HL-60 (cell line): ENCODE results near the gene NLRC5.
A peak's percentile ranks its signal among the peaks of the same experiment; 100 is the strongest.

ENCODE experiments used
- DNase-seq, 2 experiments: peaks; one replicate each; pipeline ENCODE4 v3.0.0-alpha.2; 2010 to 2020; ENCODE audit warnings: low read depth in 1 of 2, low spot score in 1 of 2
- H3K27ac ChIP-seq: fragments of 250-450 bp; sonication (Bioruptor Pico); replicated peaks from 2 replicates; pipeline ENCODE4 v1.5.1; 2020; ENCODE audit warnings: mild to moderate bottlenecking, moderate library complexity
- H3K27me3 ChIP-seq: fragments of 250-450 bp; sonication (Bioruptor Pico); 2 replicates; pipeline ENCODE4 v1.5.1; 2021; ENCODE audit warnings: mild to moderate bottlenecking, moderate library complexity; ENCODE audit not compliant: insufficient read depth, poor library complexity, severe bottlenecking
- H3K4me3 ChIP-seq: replicated peaks from 2 replicates; pipeline ENCODE4 v1.5.1; 2011; ENCODE audit warnings: mild to moderate bottlenecking, control low read depth, low read length; ENCODE audit not compliant: insufficient read depth
- CTCF ChIP-seq: IDR thresholded peaks from one replicate; pipeline ENCODE4 v1.5.1; 2011; ENCODE audit warnings: low read length, control low read depth, inconsistent platforms; ENCODE audit not compliant: insufficient read depth
- GABPA ChIP-seq: IDR thresholded peaks from 2 replicates; pipeline ENCODE4 v1.6.1; 2012; ENCODE audit warnings: low read depth
- POLR2AphosphoS5 ChIP-seq: IDR thresholded peaks from 2 replicates; pipeline ENCODE4 v1.6.1; 2012; ENCODE audit warnings: low read depth
- REST ChIP-seq: IDR thresholded peaks from 2 replicates; pipeline ENCODE4 v1.6.1; 2012; ENCODE audit warnings: low read depth; ENCODE audit not compliant: insufficient replicate concordance
- SPI1 ChIP-seq: IDR thresholded peaks from 2 replicates; pipeline ENCODE4 v1.6.1; 2012; ENCODE audit warnings: low read depth, mild to moderate bottlenecking, borderline replicate concordance

The NLRC5 gene

GRCh38 chr16:57000271-57001025 lies 11.1 kb downstream of the NLRC5 start:
- H3K4me3 ChIP-seq: no peak overlapping the region
- no peak for DNase-seq
- no peak overlapping the region for H3K27ac ChIP-seq
- H3K27me3 ChIP-seq: no peaks in the 10 kb centered on the region
- TF ChIP-seq GABPA (no peak), SPI1 (no peak), POLR2AphosphoS5 (no peak), CTCF (no peak), REST (no peak)

GRCh38 chr16:57001026-57001679 lies 11.8 kb downstream of the NLRC5 start:
- Histone ChIP-seq H3K27me3 (no peaks in the 10 kb centered on the region), H3K4me3 (no peak overlapping the region), H3K27ac (no peak overlapping the region)
- no peak for DNase-seq
- no peak for TF ChIP-seq POLR2AphosphoS5
- no peak for TF ChIP-seq SPI1
- no peak for TF ChIP-seq CTCF
- TF ChIP-seq GABPA: no peak
- no peak for TF ChIP-seq REST

- Histone ChIP-seq H3K27me3 (no peaks in the 10 kb centered on the region), H3K4me3 (no peak overlapping the region), H3K27ac (peak overlapping the region; percentile 5; the same call in 1 of the 2 replicates)
- peak in 1 of 2 experiments; percentile 47 for DNase-seq
- TF ChIP-seq REST: no peak
- peak; percentile 29; the same call in 1 of the 2 replicates for TF ChIP-seq SPI1
Measured at GRCh38 chr16:57003439-57004386, 14.4 kb downstream of the NLRC5 start.
